ENCODE measurements around the gene TMEM134. TPM values are rescaled to one million over a fixed set of nuclear protein-coding genes. Genes with fewer than 3 reads are reported as not detected.
A peak's percentile ranks its signal among the peaks of the same experiment; 100 is the strongest.

The TMEM134 gene
- total and polyA plus RNA-seq, 2 donors (not counting 3 experiments of a cell fraction or from before 2014, with no cell fraction given) = 33.4 to 207 TPM

- peaks cover 11% of the 10 kb centered on the region for H3K79me2 ChIP-seq (ENCODE audit: control insufficient read depth, insufficient read depth, low read length)
- ChIA-PET CTCF (interaction anchor here (0.7 to 1.2 kb wide), 3 partner anchors 29 to 47 kb away, joined by 3 to 5 read pairs (median 3); partner anchors contain the start of genes PPP1CA and RAD9A), POLR2A (interaction anchor here (0.6 kb wide), 1 partner anchor 37 kb away, joined by 3 read pairs; no protein-coding TSS in a partner anchor)
- intact Hi-C loops (cut with micrococcal nuclease) = no loop called here
- H4K20me1 ChIP-seq (replicated peaks; ENCODE audit: control insufficient read depth, extremely low read depth, insufficient read depth, low read length) = no peaks in the 10 kb centered on the region
- H3K36me3 ChIP-seq (ENCODE audit: control insufficient read depth in 2 of 2, extremely low read depth in 1 of 2, insufficient read depth in 2 of 2, low read length in 2 of 2) = peaks cover 0 to 29% of the 10 kb centered on the region in 2 experiments
- no peak overlapping the region for H3K27ac ChIP-seq (ENCODE audit: insufficient read depth, low read depth, low read length)
- H3K4me2 ChIP-seq (ENCODE audit: insufficient read depth, low read length) = no peak overlapping the region
- dilution Hi-C loops (cut with MboI; ENCODE audit: extremely low pct_ligation_motif_present, low sequenced_read_pairs) = no loop called here
- H3K27me3 ChIP-seq (ENCODE audit: control insufficient read depth in 2 of 2, insufficient read depth in 2 of 2, low read length in 2 of 2) = no peaks in the 10 kb centered on the region
- no peak overlapping the region for H2AFZ ChIP-seq (ENCODE audit: low read depth, low read length)
- H3K4me1 ChIP-seq (ENCODE audit: control insufficient read depth, extremely low read depth, insufficient read depth, low read length) = peaks cover 6% of the 10 kb centered on the region
- DNase-seq (ENCODE audit: low read depth, low spot score) = peak; percentile 8
- H3K9me1 ChIP-seq (replicated peaks; ENCODE audit: control insufficient read depth, extremely low read depth, insufficient read depth, low read length) = no peaks in the 10 kb centered on the region
- FAIRE-seq = no peak
- no peaks in the 10 kb centered on the region for H3K9me3 ChIP-seq (replicated peaks; ENCODE audit: control insufficient read depth, insufficient read depth, low read length)
- no peak overlapping the region for H3K4me3 ChIP-seq (replicated peaks in 1 of 3; ENCODE audit: insufficient read depth in 1 of 3, low read depth in 1 of 3, low read length in 3 of 3)
- no peak overlapping the region for H3K9ac ChIP-seq (replicated peaks; ENCODE audit: extremely low read depth, insufficient read depth, low read length)
- TF ChIP-seq POLR2A (IDR thresholded peaks at IDR 0.05; ENCODE audit: low read depth, low read length) = peak; percentile 13
- no peak for TF ChIP-seq JUN (IDR thresholded peaks at IDR 0.05; ENCODE audit: borderline replicate concordance, insufficient read depth, insufficient read length, low read depth)
- TF ChIP-seq CTCF (IDR thresholded peaks at IDR 0.05; ENCODE audit: extremely low read depth in 1 of 2, insufficient read depth in 1 of 2, low read depth in 1 of 2, low read length in 2 of 2) = peak in 1 of 2 donors; percentile 13
- peak; percentile 16 for TF ChIP-seq POLR2AphosphoS5 (IDR thresholded peaks at IDR 0.05; ENCODE audit: insufficient read depth, low read depth, low read length)
- no TSS peak for BruUV-seq (replicated peaks)
Observed at GRCh38 chr11:67439321-67440228, 29.5 kb downstream of the TMEM134 start.
